Prostate gland (tissue), 2 donors: Measurements from ENCODE around the gene CTSF.

Experiments
- CTCF ChIP-seq, 4 experiments: fragments of 200-600 bp in 2 of 4; fragments of 450-650 bp in 2 of 4; sonication (generic) in 2 of 4; IDR thresholded peaks; 1 replicate in 3 of 4; 2 replicates in 1 of 4; pipeline ENCODE4 v1.5.1; 2016 to 2019; ENCODE audit warnings: antibody characterized with exemption in 4 of 4, mild to moderate bottlenecking in 2 of 4, moderate library complexity in 2 of 4
- POLR2AphosphoS5 ChIP-seq: sonication (generic); formaldehyde crosslinking; IDR thresholded peaks from one replicate; pipeline ENCODE4 v1.6.1; 2017; ENCODE audit warnings: antibody characterized with exemption

GRCh38 chr11:66530927-66531709 lies 37.3 kb downstream of the CTSF start:
- TF ChIP-seq CTCF (IDR thresholded peaks at IDR 0.05) (no peak), POLR2AphosphoS5 (no peak)
